HL-60 (cell line): ENCODE measurements around the gene HIVEP1.

Experiments
- DNase-seq, 2 experiments: peaks; one replicate each; pipeline ENCODE4 v3.0.0-alpha.2; 2010 to 2020; ENCODE audit warnings: low read depth in 1 of 2, low spot score in 1 of 2
- H3K27ac ChIP-seq: fragments of 250-450 bp; sonication (Bioruptor Pico); replicated peaks from 2 replicates; pipeline ENCODE4 v1.5.1; 2020; ENCODE audit warnings: mild to moderate bottlenecking, moderate library complexity
- H3K27me3 ChIP-seq: fragments of 250-450 bp; sonication (Bioruptor Pico); 2 replicates; pipeline ENCODE4 v1.5.1; 2021; ENCODE audit warnings: mild to moderate bottlenecking, moderate library complexity; ENCODE audit not compliant: insufficient read depth, poor library complexity, severe bottlenecking
- H3K4me3 ChIP-seq: replicated peaks from 2 replicates; pipeline ENCODE4 v1.5.1; 2011; ENCODE audit warnings: mild to moderate bottlenecking, control low read depth, low read length; ENCODE audit not compliant: insufficient read depth
- GABPA ChIP-seq: IDR thresholded peaks from 2 replicates; pipeline ENCODE4 v1.6.1; 2012; ENCODE audit warnings: low read depth
- POLR2AphosphoS5 ChIP-seq: IDR thresholded peaks from 2 replicates; pipeline ENCODE4 v1.6.1; 2012; ENCODE audit warnings: low read depth
- SPI1 ChIP-seq: IDR thresholded peaks from 2 replicates; pipeline ENCODE4 v1.6.1; 2012; ENCODE audit warnings: low read depth, mild to moderate bottlenecking, borderline replicate concordance
- TF ChIP-seq, protein P1 (sequence below): IDR thresholded peaks from one replicate; pipeline ENCODE4 v1.5.1; 2011; ENCODE audit warnings: low read length, control low read depth, inconsistent platforms; ENCODE audit not compliant: insufficient read depth
- TF ChIP-seq, protein P2 (sequence below): IDR thresholded peaks from 2 replicates; pipeline ENCODE4 v1.6.1; 2012; ENCODE audit warnings: low read depth; ENCODE audit not compliant: insufficient replicate concordance

HIVEP1 gene

DNA sequence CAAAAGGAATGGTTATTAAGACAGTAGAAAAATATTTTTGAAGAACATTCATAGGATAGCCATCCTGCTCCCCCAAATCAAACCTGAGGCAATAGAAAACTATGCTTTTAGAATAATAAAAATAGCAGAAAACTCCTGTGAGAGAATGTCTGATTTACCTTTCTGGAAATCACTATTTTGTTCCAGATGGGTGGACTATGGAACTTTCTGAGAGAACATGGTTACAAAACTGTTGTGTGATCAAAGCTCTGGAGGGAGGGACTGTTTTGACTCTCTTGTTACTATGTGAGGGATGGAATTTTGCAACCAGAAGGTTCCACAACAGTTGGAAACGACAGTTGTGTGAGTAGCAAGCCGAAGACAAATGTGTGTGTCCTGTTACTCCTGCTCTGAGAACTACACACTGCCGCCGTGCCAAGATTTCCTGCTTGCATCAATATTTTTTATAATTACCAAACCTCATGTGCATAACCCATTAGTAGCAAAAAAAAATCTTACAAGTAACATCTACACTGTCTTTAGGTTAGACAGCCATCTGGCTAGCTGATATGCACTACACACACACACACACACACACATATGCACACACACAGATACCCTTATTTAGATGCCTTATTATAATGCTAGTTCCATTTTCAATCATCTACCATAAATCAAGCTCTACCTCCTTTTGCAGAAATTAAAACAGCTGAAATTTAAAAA is 11.0 kb upstream of the HIVEP1 start:
- TF ChIP-seq GABPA (no peak), POLR2AphosphoS5 (no peak), SPI1 (no peak)
- TF ChIP-seq, protein P1, sequence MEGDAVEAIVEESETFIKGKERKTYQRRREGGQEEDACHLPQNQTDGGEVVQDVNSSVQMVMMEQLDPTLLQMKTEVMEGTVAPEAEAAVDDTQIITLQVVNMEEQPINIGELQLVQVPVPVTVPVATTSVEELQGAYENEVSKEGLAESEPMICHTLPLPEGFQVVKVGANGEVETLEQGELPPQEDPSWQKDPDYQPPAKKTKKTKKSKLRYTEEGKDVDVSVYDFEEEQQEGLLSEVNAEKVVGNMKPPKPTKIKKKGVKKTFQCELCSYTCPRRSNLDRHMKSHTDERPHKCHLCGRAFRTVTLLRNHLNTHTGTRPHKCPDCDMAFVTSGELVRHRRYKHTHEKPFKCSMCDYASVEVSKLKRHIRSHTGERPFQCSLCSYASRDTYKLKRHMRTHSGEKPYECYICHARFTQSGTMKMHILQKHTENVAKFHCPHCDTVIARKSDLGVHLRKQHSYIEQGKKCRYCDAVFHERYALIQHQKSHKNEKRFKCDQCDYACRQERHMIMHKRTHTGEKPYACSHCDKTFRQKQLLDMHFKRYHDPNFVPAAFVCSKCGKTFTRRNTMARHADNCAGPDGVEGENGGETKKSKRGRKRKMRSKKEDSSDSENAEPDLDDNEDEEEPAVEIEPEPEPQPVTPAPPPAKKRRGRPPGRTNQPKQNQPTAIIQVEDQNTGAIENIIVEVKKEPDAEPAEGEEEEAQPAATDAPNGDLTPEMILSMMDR, result no peak
- TF ChIP-seq, protein P2, sequence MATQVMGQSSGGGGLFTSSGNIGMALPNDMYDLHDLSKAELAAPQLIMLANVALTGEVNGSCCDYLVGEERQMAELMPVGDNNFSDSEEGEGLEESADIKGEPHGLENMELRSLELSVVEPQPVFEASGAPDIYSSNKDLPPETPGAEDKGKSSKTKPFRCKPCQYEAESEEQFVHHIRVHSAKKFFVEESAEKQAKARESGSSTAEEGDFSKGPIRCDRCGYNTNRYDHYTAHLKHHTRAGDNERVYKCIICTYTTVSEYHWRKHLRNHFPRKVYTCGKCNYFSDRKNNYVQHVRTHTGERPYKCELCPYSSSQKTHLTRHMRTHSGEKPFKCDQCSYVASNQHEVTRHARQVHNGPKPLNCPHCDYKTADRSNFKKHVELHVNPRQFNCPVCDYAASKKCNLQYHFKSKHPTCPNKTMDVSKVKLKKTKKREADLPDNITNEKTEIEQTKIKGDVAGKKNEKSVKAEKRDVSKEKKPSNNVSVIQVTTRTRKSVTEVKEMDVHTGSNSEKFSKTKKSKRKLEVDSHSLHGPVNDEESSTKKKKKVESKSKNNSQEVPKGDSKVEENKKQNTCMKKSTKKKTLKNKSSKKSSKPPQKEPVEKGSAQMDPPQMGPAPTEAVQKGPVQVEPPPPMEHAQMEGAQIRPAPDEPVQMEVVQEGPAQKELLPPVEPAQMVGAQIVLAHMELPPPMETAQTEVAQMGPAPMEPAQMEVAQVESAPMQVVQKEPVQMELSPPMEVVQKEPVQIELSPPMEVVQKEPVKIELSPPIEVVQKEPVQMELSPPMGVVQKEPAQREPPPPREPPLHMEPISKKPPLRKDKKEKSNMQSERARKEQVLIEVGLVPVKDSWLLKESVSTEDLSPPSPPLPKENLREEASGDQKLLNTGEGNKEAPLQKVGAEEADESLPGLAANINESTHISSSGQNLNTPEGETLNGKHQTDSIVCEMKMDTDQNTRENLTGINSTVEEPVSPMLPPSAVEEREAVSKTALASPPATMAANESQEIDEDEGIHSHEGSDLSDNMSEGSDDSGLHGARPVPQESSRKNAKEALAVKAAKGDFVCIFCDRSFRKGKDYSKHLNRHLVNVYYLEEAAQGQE, result no peak
- no peak for DNase-seq
- Histone ChIP-seq H3K4me3 (no peak overlapping the region), H3K27me3 (no peaks in the 10 kb centered on the region), H3K27ac (no peak overlapping the region)

DNA sequence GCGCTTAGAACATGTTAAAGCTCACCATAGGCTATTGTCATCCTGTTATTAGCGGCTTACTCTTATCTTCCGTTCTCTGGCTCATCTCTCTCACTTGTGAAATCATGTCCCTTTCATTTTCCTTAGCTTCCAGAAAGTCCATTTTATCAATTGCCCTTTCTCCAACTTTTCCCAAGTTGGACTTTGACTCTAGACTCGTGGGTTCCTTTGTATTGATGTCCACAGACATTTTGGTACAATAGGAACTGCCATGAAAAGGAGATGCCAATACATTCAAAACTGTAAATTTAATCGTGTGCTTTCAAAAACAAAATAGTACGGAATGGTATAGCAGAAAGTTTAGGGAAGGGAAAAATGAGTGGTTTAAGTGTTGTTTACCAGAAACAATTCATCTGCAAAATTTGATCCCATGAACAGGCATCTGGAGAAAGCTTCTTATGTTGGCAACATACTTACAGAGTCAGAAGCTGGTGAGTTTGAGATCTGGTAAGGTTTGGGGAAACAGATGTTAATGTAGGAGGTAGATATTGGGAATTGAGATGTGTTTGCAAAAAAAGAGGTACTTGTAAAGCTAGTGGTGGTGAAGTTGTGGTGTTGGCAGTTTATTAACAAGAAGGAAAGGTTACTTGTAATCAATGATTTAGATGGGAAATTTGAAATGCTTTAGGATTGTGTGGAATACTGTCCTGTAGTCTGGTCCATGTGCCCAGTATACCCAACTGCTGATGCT is 10.2 kb upstream of the HIVEP1 start:
- no peaks in the 10 kb centered on the region for H3K27me3 ChIP-seq
- H3K4me3 ChIP-seq, result no peak overlapping the region
- no peak overlapping the region for H3K27ac ChIP-seq
- TF ChIP-seq SPI1 (no peak), GABPA (no peak)
- TF ChIP-seq, protein P1, result no peak
- DNase-seq, result no peak

DNA sequence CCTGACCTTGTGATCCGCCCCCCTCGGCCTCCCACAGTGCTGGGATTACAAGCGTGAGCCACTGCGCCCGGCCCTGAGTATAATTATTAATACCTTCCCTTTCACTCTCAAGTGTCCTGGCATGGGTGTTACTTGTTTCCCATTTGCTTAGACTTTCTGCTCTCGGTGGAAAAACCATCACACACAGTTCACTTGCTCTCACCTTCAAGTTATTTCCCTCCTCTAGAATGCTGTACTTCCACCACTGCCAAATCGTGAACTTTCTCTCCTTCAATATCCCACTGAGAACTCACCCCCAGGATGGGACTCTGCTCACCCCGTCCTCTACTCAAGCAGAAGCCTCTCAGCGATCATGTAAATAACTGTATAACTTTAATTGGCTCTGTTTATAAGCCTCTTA is 4.6 kb upstream of the HIVEP1 start:
- DNase-seq, result no peak
- TF ChIP-seq POLR2AphosphoS5 (no peak), SPI1 (no peak), GABPA (no peak)
- TF ChIP-seq, protein P1, result no peak
- TF ChIP-seq, protein P2, result no peak
- H3K27ac ChIP-seq, result no peak overlapping the region
- H3K4me3 ChIP-seq, result no peak overlapping the region
- H3K27me3 ChIP-seq, result no peaks in the 10 kb centered on the region
